ENCODE measurements around the gene MAGEA9B.
"Not testable (repeated sequence)": the region's sequence is repeated elsewhere in the genome, so short reads cannot be mapped to it uniquely, and the experiment has no call there.

MAGEA9B gene

GRCh38 chrX:149607699-149608098 lies 20.4 kb upstream of the MAGEA9B start:
- TF ChIP-seq TAF1 (IDR thresholded peaks at IDR 0.05; ENCODE audit: borderline replicate concordance, insufficient read depth, low read length) = no peak

DNA sequence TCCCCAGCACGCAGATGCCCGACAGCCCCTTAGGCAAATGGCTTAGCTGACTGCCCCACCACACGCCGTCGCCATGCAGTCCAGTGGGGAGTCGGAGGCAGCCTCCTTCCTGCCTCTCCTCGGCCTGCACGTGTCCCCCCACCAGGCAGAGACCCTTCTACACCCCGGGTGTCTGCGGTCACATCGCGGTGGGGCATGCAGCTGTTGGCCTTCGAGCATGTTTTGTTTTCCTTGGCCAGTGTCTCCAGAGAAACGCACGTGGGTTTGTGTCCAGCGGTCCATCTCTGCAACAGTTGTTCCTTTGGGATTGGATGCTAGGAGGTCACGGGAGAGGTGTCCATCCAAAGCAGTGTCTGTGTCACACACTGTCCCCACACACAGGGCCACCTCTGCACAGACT lies 8.0 kb upstream of the MAGEA9B start, which contains the start of gene HSFX2:
Gene HSFX2 (minus strand): TSS at position 101 of the 400 bp plus-strand sequence. CDS start 614 bp downstream, outside the sequence.
- not testable (repeated sequence) for TF ChIP-seq TAF1 (IDR thresholded peaks at IDR 0.05; ENCODE audit: borderline replicate concordance, insufficient read depth, low read length); POLR2AphosphoS5 (IDR thresholded peaks at IDR 0.05; ENCODE audit: low read depth, low read length); SIN3A (IDR thresholded peaks at IDR 0.05; ENCODE audit: borderline replicate concordance, insufficient read depth, low read length)

DNA sequence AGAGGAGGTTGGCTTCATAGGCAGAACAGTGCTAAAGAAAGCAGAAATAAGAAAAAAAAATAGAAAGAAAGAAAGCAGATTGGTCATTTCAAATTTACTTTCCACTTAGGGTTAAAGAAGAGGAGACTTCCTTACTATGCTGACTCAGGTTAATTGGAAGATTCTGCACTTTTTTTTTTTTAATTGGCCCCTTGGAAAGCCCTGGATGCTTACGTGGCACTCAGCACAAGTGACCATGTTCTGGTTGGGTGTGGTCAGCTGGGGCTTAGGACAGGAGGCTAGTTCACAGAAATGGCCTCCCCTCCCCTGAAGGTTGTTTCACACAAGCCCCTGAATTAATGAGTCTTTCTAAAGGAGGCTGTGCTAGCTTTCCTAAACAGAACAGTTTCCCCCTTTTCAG lies 14.5 kb downstream of the MAGEA9B start:
- no peak for TF ChIP-seq FOXP2 (optimal IDR thresholded peaks at IDR 0.05; ENCODE audit: borderline replicate concordance, extremely low read depth, extremely low read length, insufficient read depth)
- TF ChIP-seq SIN3A (IDR thresholded peaks at IDR 0.05; ENCODE audit: borderline replicate concordance, insufficient read depth, low read length) = no peak
- TF ChIP-seq, protein P1, sequence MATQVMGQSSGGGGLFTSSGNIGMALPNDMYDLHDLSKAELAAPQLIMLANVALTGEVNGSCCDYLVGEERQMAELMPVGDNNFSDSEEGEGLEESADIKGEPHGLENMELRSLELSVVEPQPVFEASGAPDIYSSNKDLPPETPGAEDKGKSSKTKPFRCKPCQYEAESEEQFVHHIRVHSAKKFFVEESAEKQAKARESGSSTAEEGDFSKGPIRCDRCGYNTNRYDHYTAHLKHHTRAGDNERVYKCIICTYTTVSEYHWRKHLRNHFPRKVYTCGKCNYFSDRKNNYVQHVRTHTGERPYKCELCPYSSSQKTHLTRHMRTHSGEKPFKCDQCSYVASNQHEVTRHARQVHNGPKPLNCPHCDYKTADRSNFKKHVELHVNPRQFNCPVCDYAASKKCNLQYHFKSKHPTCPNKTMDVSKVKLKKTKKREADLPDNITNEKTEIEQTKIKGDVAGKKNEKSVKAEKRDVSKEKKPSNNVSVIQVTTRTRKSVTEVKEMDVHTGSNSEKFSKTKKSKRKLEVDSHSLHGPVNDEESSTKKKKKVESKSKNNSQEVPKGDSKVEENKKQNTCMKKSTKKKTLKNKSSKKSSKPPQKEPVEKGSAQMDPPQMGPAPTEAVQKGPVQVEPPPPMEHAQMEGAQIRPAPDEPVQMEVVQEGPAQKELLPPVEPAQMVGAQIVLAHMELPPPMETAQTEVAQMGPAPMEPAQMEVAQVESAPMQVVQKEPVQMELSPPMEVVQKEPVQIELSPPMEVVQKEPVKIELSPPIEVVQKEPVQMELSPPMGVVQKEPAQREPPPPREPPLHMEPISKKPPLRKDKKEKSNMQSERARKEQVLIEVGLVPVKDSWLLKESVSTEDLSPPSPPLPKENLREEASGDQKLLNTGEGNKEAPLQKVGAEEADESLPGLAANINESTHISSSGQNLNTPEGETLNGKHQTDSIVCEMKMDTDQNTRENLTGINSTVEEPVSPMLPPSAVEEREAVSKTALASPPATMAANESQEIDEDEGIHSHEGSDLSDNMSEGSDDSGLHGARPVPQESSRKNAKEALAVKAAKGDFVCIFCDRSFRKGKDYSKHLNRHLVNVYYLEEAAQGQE (IDR thresholded peaks at IDR 0.05; ENCODE audit: insufficient read depth in 1 of 2, low read depth in 2 of 2, low read length in 2 of 2) = no peak
- TF ChIP-seq POLR2AphosphoS5 (IDR thresholded peaks at IDR 0.05; ENCODE audit: low read depth, low read length) = no peak

DNA sequence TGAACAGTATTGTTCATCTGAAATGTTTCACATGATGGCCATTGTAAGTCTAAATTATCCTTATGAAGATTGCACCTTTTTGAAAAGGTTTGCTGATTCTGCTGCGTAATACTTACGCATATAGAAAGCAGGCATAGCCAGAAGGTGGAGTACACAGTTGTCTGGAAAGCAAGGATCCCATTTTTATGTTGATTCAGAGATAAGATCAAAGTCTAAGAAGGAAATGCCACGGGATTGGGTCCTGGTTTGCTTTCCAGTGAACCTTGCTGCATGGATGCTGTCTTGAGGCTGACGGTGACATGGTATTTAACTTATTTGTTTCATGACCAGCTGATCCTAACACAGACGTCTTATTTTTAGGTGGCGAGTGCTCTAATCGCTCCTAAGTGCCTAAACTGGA lies 15.5 kb downstream of the MAGEA9B start:
- TF ChIP-seq, protein P1 (IDR thresholded peaks at IDR 0.05; ENCODE audit: insufficient read depth in 1 of 2, low read depth in 2 of 2, low read length in 2 of 2) = no peak
- no peak for TF ChIP-seq FOXP2 (optimal IDR thresholded peaks at IDR 0.05; ENCODE audit: borderline replicate concordance, extremely low read depth, extremely low read length, insufficient read depth)
- no peak for TF ChIP-seq POLR2AphosphoS5 (IDR thresholded peaks at IDR 0.05; ENCODE audit: low read depth, low read length)
- TF ChIP-seq SIN3A (IDR thresholded peaks at IDR 0.05; ENCODE audit: borderline replicate concordance, insufficient read depth, low read length) = no peak
- TF ChIP-seq TAF1 (IDR thresholded peaks at IDR 0.05; ENCODE audit: borderline replicate concordance, insufficient read depth, low read length) = no peak

- TF ChIP-seq, protein P1 (IDR thresholded peaks at IDR 0.05; ENCODE audit: insufficient read depth in 1 of 2, low read depth in 2 of 2, low read length in 2 of 2) = no peak
- TF ChIP-seq POLR2AphosphoS5 (IDR thresholded peaks at IDR 0.05; ENCODE audit: low read depth, low read length) (no peak), FOXP2 (optimal IDR thresholded peaks at IDR 0.05; ENCODE audit: borderline replicate concordance, extremely low read depth, extremely low read length, insufficient read depth) (no peak), SIN3A (IDR thresholded peaks at IDR 0.05; ENCODE audit: borderline replicate concordance, insufficient read depth, low read length) (no peak), TAF1 (IDR thresholded peaks at IDR 0.05; ENCODE audit: borderline replicate concordance, insufficient read depth, low read length) (no peak)
Measured at GRCh38 chrX:149570668-149571067, 16.6 kb downstream of the MAGEA9B start.

GRCh38 chrX:149569770-149570169 lies 17.5 kb downstream of the MAGEA9B start:
- TF ChIP-seq FOXP2 (optimal IDR thresholded peaks at IDR 0.05; ENCODE audit: borderline replicate concordance, extremely low read depth, extremely low read length, insufficient read depth) = no peak
- no peak for TF ChIP-seq POLR2AphosphoS5 (IDR thresholded peaks at IDR 0.05; ENCODE audit: low read depth, low read length)
- TF ChIP-seq, protein P1 (IDR thresholded peaks at IDR 0.05; ENCODE audit: insufficient read depth in 1 of 2, low read depth in 2 of 2, low read length in 2 of 2) = no peak
- TF ChIP-seq TAF1 (IDR thresholded peaks at IDR 0.05; ENCODE audit: borderline replicate concordance, insufficient read depth, low read length) = no peak
- TF ChIP-seq SIN3A (IDR thresholded peaks at IDR 0.05; ENCODE audit: borderline replicate concordance, insufficient read depth, low read length) = no peak
